Liver (tissue), 3 donors: ENCODE measurements around the gene PNPLA6.

Experiments used
- CTCF ChIP-seq: fragments of 150-350 bp; IDR thresholded peaks from 2 replicates; pipeline ENCODE4 v1.5.1; 2017; ENCODE audit warnings: improper control_type of control experiment, low read depth, low read length; ENCODE audit not compliant: missing input control
- EGR1 ChIP-seq, 2 donors: IDR thresholded peaks; 2 replicates each; pipeline ENCODE4 v1.6.1; 2016 to 2018; ENCODE audit warnings: antibody characterized with exemption in 2 of 2, low read depth in 2 of 2
- GABPA ChIP-seq, 2 donors: IDR thresholded peaks in 1 of 2; conservative IDR thresholded peaks in 1 of 2; 2 replicates each; pipeline ENCODE4 v1.6.1; 2016; ENCODE audit warnings: antibody characterized with exemption in 2 of 2, mild to moderate bottlenecking in 1 of 2, moderate library complexity in 1 of 2
- JUND ChIP-seq, 2 donors: IDR thresholded peaks; 2 replicates each; pipeline ENCODE4 v1.6.1; 2016; ENCODE audit warnings: antibody characterized with exemption in 2 of 2
- MAX ChIP-seq: IDR thresholded peaks from 2 replicates; pipeline ENCODE4 v1.6.1; 2016; ENCODE audit warnings: antibody characterized with exemption
- NR2F2 ChIP-seq: IDR thresholded peaks from 2 replicates; pipeline ENCODE4 v1.6.1; 2016; ENCODE audit warnings: antibody characterized with exemption
- RAD21 ChIP-seq, 2 donors: IDR thresholded peaks; 2 replicates each; pipeline ENCODE4 v1.6.1; 2016; ENCODE audit warnings: antibody characterized with exemption in 2 of 2, mild to moderate bottlenecking in 2 of 2
- RXRA ChIP-seq, 2 donors: IDR thresholded peaks; 2 replicates each; pipeline ENCODE4 v1.6.1; 2017 to 2018; ENCODE audit warnings: antibody characterized with exemption in 2 of 2, mild to moderate bottlenecking in 1 of 2
- SP1 ChIP-seq: IDR thresholded peaks from 2 replicates; pipeline ENCODE4 v1.6.1; 2018; ENCODE audit warnings: antibody characterized with exemption, mild to moderate bottlenecking
- TAF1 ChIP-seq: conservative IDR thresholded peaks from 2 replicates; pipeline ENCODE4 v1.6.1; 2016; ENCODE audit warnings: antibody characterized with exemption, mild to moderate bottlenecking
- YY1 ChIP-seq: IDR thresholded peaks from 2 replicates; pipeline ENCODE4 v1.6.1; 2016; ENCODE audit warnings: antibody characterized with exemption, mild to moderate bottlenecking
- TF ChIP-seq, protein P1 (sequence below): IDR thresholded peaks from 2 replicates; pipeline ENCODE4 v1.6.1; 2016; ENCODE audit warnings: antibody characterized with exemption, mild to moderate bottlenecking
- TF ChIP-seq, protein P2 (sequence below): IDR thresholded peaks from 2 replicates; pipeline ENCODE4 v1.6.1; 2016; ENCODE audit warnings: antibody characterized with exemption
- donor health status: healthy.
- donor health status: healthy.

DNA sequence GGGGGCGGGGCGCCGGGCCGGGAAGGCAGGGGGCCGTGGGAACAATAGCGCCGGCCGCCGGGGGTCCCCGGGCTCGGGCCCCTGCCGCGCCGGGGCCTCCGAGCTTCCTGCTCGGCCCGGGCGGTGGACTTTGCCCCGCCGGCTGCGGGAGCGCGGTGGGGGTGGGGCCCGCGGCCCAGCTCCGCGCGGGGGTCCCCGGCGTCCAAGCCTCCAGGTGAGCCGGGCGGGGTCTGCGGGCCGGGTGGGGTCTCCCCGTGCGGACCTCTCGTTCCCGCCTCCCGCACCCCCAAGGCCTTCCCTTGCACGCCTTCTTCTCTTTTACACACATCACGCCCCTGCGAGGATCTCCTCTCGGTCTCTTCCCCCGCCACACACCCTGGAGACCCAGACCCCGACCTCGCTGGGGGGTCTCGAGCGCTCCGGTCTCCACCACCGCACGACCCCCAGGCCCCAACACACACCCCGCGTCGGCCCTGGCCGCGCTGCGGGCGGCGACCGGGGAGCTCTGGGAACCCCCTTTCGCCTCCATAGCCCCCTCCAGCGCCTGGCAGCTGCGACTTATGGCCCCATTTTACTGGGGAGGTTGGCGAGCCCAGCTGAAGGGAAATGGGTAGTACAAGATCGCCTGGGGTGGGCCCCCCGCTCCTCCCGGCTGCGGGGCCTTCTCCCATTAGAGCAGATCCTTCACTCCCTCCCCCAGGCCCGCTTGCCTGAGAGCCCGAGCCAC, 60.9 kb downstream of the PNPLA6 start:
- TF ChIP-seq TAF1 = no peak
- TF ChIP-seq, protein P1, sequence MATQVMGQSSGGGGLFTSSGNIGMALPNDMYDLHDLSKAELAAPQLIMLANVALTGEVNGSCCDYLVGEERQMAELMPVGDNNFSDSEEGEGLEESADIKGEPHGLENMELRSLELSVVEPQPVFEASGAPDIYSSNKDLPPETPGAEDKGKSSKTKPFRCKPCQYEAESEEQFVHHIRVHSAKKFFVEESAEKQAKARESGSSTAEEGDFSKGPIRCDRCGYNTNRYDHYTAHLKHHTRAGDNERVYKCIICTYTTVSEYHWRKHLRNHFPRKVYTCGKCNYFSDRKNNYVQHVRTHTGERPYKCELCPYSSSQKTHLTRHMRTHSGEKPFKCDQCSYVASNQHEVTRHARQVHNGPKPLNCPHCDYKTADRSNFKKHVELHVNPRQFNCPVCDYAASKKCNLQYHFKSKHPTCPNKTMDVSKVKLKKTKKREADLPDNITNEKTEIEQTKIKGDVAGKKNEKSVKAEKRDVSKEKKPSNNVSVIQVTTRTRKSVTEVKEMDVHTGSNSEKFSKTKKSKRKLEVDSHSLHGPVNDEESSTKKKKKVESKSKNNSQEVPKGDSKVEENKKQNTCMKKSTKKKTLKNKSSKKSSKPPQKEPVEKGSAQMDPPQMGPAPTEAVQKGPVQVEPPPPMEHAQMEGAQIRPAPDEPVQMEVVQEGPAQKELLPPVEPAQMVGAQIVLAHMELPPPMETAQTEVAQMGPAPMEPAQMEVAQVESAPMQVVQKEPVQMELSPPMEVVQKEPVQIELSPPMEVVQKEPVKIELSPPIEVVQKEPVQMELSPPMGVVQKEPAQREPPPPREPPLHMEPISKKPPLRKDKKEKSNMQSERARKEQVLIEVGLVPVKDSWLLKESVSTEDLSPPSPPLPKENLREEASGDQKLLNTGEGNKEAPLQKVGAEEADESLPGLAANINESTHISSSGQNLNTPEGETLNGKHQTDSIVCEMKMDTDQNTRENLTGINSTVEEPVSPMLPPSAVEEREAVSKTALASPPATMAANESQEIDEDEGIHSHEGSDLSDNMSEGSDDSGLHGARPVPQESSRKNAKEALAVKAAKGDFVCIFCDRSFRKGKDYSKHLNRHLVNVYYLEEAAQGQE = no peak
- no peak for TF ChIP-seq CTCF
- TF ChIP-seq RAD21 (IDR thresholded peaks at IDR 0.05) = no peak
- TF ChIP-seq, protein P2, sequence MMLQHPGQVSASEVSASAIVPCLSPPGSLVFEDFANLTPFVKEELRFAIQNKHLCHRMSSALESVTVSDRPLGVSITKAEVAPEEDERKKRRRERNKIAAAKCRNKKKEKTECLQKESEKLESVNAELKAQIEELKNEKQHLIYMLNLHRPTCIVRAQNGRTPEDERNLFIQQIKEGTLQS = no peak
- TF ChIP-seq GABPA (IDR thresholded peaks at IDR 0.05 in 1 of 2, conservative IDR thresholded peaks at IDR 0.05 in 1 of 2) = no peak
- no peak for TF ChIP-seq JUND (IDR thresholded peaks at IDR 0.05)
- no peak for TF ChIP-seq SP1
- no peak for TF ChIP-seq NR2F2
- no peak for TF ChIP-seq YY1
- TF ChIP-seq MAX = no peak
- no peak for TF ChIP-seq EGR1 (IDR thresholded peaks at IDR 0.05; ENCODE audit: low read depth in 2 of 2)
- TF ChIP-seq RXRA (IDR thresholded peaks at IDR 0.05) = no peak
